Bronchial epithelial cell (primary cell): ENCODE data around the gene PDGFA. TPM values are rescaled to one million over a fixed set of nuclear protein-coding genes. Genes with fewer than 3 reads are reported as not detected.

ENCODE experiments used
- DNase-seq: peaks from one replicate; pipeline ENCODE4 v3.0.0-alpha.2; 2010; ENCODE audit warnings: low read depth
- FAIRE-seq: peaks from 2 replicates; lab custom pipeline; 2011; peaks lifted over from hg19 to GRCh38; lab: Jason Lieb, UNC
- H3K27me3 ChIP-seq: 2 replicates; pipeline ENCODE4 v1.5.1; 2011; ENCODE audit warnings: low read length; ENCODE audit not compliant: control insufficient read depth, insufficient read depth
- H3K36me3 ChIP-seq: 2 replicates; pipeline ENCODE4 v1.5.1; 2011; ENCODE audit warnings: low read length; ENCODE audit not compliant: control insufficient read depth, insufficient read depth
- H3K4me3 ChIP-seq: 2 replicates; pipeline ENCODE4 v1.5.1; 2011; ENCODE audit warnings: mild to moderate bottlenecking, low read depth, low read length, control low read depth
- total RNA-seq: library from RNA; depleted of rRNA; stranded (reverse); fragments of >200 nt; gene quantifications from 2 replicates; pipeline ENCODE4 v1.2.1, GENCODE V29; 2014
- TF ChIP-seq, protein P1 (sequence below): IDR thresholded peaks from 2 replicates; pipeline ENCODE4 v1.5.1; 2011; ENCODE audit warnings: mild to moderate bottlenecking, moderate library complexity, low read length, control low read depth, inconsistent platforms; ENCODE audit not compliant: insufficient read depth, severe bottlenecking

The PDGFA gene
- total RNA-seq, 1 donor from 2014 or later = 64.8 TPM

- no peaks in the 10 kb centered on the region for H3K27me3 ChIP-seq
- H3K4me3 ChIP-seq = no peak overlapping the region
- no peak for FAIRE-seq
- H3K36me3 ChIP-seq = no peaks in the 10 kb centered on the region
- TF ChIP-seq, protein P1, sequence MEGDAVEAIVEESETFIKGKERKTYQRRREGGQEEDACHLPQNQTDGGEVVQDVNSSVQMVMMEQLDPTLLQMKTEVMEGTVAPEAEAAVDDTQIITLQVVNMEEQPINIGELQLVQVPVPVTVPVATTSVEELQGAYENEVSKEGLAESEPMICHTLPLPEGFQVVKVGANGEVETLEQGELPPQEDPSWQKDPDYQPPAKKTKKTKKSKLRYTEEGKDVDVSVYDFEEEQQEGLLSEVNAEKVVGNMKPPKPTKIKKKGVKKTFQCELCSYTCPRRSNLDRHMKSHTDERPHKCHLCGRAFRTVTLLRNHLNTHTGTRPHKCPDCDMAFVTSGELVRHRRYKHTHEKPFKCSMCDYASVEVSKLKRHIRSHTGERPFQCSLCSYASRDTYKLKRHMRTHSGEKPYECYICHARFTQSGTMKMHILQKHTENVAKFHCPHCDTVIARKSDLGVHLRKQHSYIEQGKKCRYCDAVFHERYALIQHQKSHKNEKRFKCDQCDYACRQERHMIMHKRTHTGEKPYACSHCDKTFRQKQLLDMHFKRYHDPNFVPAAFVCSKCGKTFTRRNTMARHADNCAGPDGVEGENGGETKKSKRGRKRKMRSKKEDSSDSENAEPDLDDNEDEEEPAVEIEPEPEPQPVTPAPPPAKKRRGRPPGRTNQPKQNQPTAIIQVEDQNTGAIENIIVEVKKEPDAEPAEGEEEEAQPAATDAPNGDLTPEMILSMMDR = no peak
- DNase-seq = no peak
Measured at GRCh38 chr7:475951-476441, 43.6 kb downstream of the PDGFA start.

DNA sequence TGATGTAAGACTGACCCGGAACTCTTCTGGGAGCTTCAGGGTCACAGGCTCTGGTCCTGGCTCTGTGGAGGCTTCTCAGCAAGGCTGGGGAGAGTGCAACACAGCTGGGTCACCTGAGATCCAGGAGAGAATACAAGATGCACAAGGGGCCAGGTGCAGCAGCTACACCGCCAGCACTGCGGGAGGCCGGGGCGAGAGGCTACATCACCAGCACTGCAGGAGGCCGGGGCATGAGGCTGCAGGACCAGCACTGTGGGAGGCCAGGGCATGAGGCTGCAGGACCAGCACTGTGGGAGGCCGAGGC lies 44.3 kb downstream of the PDGFA start:
- H3K36me3 ChIP-seq = no peaks in the 10 kb centered on the region
- FAIRE-seq (no peak), DNase-seq (no peak)
- no peaks in the 10 kb centered on the region for H3K27me3 ChIP-seq
- TF ChIP-seq, protein P1 = no peak
- H3K4me3 ChIP-seq = no peak overlapping the region

- Histone ChIP-seq H3K27me3 (no peaks in the 10 kb centered on the region), H3K4me3 (no peak overlapping the region), H3K36me3 (no peaks in the 10 kb centered on the region)
- FAIRE-seq (peak; percentile 66), DNase-seq (no peak)
- TF ChIP-seq, protein P1 = no peak
Measured at GRCh38 chr7:474605-475424, 44.8 kb downstream of the PDGFA start.

- TF ChIP-seq, protein P1 = no peak
- no peaks in the 10 kb centered on the region for H3K36me3 ChIP-seq
- H3K4me3 ChIP-seq = no peak overlapping the region
- DNase-seq (no peak), FAIRE-seq (no peak)
- H3K27me3 ChIP-seq = no peaks in the 10 kb centered on the region
Measured at GRCh38 chr7:473870-474604, 45.6 kb downstream of the PDGFA start.

GRCh38 chr7:473211-473734 lies 46.4 kb downstream of the PDGFA start:
- FAIRE-seq (no peak), DNase-seq (no peak)
- Histone ChIP-seq H3K36me3 (no peaks in the 10 kb centered on the region), H3K27me3 (no peaks in the 10 kb centered on the region), H3K4me3 (no peak overlapping the region)
- TF ChIP-seq, protein P1 = no peak
